Measurements from ENCODE around the gene LRRC8B. TPM values are rescaled to one million over a fixed set of nuclear protein-coding genes. Genes with fewer than 3 reads are reported as not detected.

Gene LRRC8B
- total RNA-seq, 3 donors from 2014 or later (not counting 1 experiment from before 2014, with no cell fraction given): 1.7 to 2.9 (median 2.9) TPM

DNA sequence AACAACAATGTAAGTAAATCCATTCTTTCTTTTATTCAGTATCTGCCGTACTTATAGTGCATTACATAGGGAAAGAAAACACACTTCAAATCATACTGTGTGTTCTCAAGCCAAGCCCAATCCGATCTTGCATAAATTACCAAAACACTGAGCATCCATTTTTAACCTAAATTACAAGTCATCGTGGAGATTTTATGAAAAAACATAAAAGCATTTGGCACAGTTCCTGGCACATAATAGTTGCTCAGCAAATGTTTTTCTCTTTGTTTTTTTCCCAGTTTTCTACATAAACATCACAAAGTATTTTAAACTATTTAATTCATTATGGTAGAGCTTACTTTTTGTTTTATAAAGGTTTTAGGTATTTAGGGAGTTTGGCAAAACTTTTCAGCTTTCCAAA is 60.2 kb downstream of the LRRC8B start:
- peaks cover 11% of the 10 kb centered on the region for H3K36me3 ChIP-seq (ENCODE audit: control insufficient read depth, insufficient read depth, low read length)
- no peaks in the 10 kb centered on the region for H3K9me3 ChIP-seq (ENCODE audit: control insufficient read depth, insufficient read depth, low read length)
- no peak overlapping the region for H3K27ac ChIP-seq (ENCODE audit: low read length)
- H3K4me3 ChIP-seq (ENCODE audit: low read length): no peak overlapping the region
- intact Hi-C loops (cut with micrococcal nuclease): no loop called here
- Mint-ChIP-seq H3K4me1 (no peaks in the 10 kb centered on the region), H3K4me3 (no peak overlapping the region), H3K9me3 (no peaks in the 10 kb centered on the region), H3K27me3 (ENCODE audit: low read depth in 2 of 2) (no peaks in the 10 kb centered on the region), H3K27ac (no peak overlapping the region), H3K36me3 (no peaks in the 10 kb centered on the region)
- WGBS (ENCODE audit: insufficient coverage): 92% methylated on average over 3 of the region's 3 CpGs
- no peak for DNase-seq
- H3K4me1 ChIP-seq (ENCODE audit: control insufficient read depth, insufficient read depth, low read length): no peaks in the 10 kb centered on the region
- TF ChIP-seq, protein P1, sequence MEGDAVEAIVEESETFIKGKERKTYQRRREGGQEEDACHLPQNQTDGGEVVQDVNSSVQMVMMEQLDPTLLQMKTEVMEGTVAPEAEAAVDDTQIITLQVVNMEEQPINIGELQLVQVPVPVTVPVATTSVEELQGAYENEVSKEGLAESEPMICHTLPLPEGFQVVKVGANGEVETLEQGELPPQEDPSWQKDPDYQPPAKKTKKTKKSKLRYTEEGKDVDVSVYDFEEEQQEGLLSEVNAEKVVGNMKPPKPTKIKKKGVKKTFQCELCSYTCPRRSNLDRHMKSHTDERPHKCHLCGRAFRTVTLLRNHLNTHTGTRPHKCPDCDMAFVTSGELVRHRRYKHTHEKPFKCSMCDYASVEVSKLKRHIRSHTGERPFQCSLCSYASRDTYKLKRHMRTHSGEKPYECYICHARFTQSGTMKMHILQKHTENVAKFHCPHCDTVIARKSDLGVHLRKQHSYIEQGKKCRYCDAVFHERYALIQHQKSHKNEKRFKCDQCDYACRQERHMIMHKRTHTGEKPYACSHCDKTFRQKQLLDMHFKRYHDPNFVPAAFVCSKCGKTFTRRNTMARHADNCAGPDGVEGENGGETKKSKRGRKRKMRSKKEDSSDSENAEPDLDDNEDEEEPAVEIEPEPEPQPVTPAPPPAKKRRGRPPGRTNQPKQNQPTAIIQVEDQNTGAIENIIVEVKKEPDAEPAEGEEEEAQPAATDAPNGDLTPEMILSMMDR (IDR thresholded peaks at IDR 0.05): no peak
- ATAC-seq: no peak
- no peaks in the 10 kb centered on the region for H3K27me3 ChIP-seq (ENCODE audit: control insufficient read depth, insufficient read depth, low read length)

GRCh38 chr1:89587729-89588161 is 63.1 kb downstream of the LRRC8B start:
- Histone ChIP-seq H3K9me3 (ENCODE audit: control insufficient read depth, insufficient read depth, low read length) (no peaks in the 10 kb centered on the region), H3K36me3 (ENCODE audit: control insufficient read depth, insufficient read depth, low read length) (peaks cover 8% of the 10 kb centered on the region), H3K4me3 (ENCODE audit: low read length) (no peak overlapping the region), H3K27me3 (ENCODE audit: control insufficient read depth, insufficient read depth, low read length) (no peaks in the 10 kb centered on the region), H3K4me1 (ENCODE audit: control insufficient read depth, insufficient read depth, low read length) (no peaks in the 10 kb centered on the region), H3K27ac (ENCODE audit: low read length) (no peak overlapping the region)
- no peaks in the 10 kb centered on the region for H3K36me3 Mint-ChIP-seq
- TF ChIP-seq, protein P1 (IDR thresholded peaks at IDR 0.05): no peak
- no peaks in the 10 kb centered on the region for H3K9me3 Mint-ChIP-seq
- no peaks in the 10 kb centered on the region for H3K27me3 Mint-ChIP-seq (ENCODE audit: low read depth in 2 of 2)
- intact Hi-C loops (cut with micrococcal nuclease): no loop called here
- DNase-seq (no peak), ATAC-seq (no peak)
- no peak overlapping the region for H3K27ac Mint-ChIP-seq
- WGBS (ENCODE audit: insufficient coverage): 99% methylated on average over 4 of the region's 4 CpGs
- no peaks in the 10 kb centered on the region for H3K4me1 Mint-ChIP-seq
- H3K4me3 Mint-ChIP-seq: no peak overlapping the region

GRCh38 chr1:89588480-89588879 is 63.9 kb downstream of the LRRC8B start:
- DNase-seq (no peak), ATAC-seq (no peak)
- no peak overlapping the region for H3K27ac Mint-ChIP-seq
- no peak overlapping the region for H3K27ac ChIP-seq (ENCODE audit: low read length)
- no peak overlapping the region for H3K4me3 Mint-ChIP-seq
- 100% methylated on average over 1 of the region's 1 CpG for WGBS (ENCODE audit: insufficient coverage)
- H3K27me3 Mint-ChIP-seq (ENCODE audit: low read depth in 2 of 2): no peaks in the 10 kb centered on the region
- H3K4me1 Mint-ChIP-seq: no peaks in the 10 kb centered on the region
- TF ChIP-seq, protein P1 (IDR thresholded peaks at IDR 0.05): no peak
- H3K4me3 ChIP-seq (ENCODE audit: low read length): no peak overlapping the region
- H3K27me3 ChIP-seq (ENCODE audit: control insufficient read depth, insufficient read depth, low read length): no peaks in the 10 kb centered on the region
- intact Hi-C loops (cut with micrococcal nuclease): no loop called here
- no peaks in the 10 kb centered on the region for H3K9me3 Mint-ChIP-seq
- no peaks in the 10 kb centered on the region for H3K9me3 ChIP-seq (ENCODE audit: control insufficient read depth, insufficient read depth, low read length)
- H3K4me1 ChIP-seq (ENCODE audit: control insufficient read depth, insufficient read depth, low read length): no peaks in the 10 kb centered on the region
- peaks cover 3% of the 10 kb centered on the region for H3K36me3 ChIP-seq (ENCODE audit: control insufficient read depth, insufficient read depth, low read length)
- no peaks in the 10 kb centered on the region for H3K36me3 Mint-ChIP-seq

DNA sequence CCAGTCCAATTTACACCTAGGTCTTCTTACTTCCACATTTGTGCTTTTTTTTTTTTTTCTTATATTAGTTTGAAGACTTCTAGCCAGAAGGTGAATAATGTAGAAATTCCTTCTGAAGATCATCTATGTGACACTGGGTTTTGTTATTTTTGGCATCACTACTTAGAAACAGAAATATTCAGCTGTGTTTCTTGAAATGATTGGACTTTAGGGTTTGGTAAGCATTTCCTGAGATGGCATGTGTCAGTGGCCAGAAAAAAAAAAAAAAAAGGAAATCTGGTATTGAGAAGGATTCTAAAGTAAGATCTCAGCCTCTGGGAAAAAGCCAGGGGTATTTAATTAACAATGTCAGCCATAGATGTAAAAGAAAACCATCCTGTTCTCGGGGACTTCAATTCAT is 64.9 kb downstream of the LRRC8B start:
- H3K9me3 Mint-ChIP-seq: no peaks in the 10 kb centered on the region
- H3K27ac ChIP-seq (ENCODE audit: low read length): no peak overlapping the region
- no peak overlapping the region for H3K27ac Mint-ChIP-seq
- TF ChIP-seq, protein P1 (IDR thresholded peaks at IDR 0.05): no peak
- DNase-seq (no peak), ATAC-seq (no peak)
- no peak overlapping the region for H3K4me3 Mint-ChIP-seq
- WGBS (ENCODE audit: insufficient coverage): 92% methylated on average over 1 of the region's 1 CpG
- H3K36me3 Mint-ChIP-seq: no peaks in the 10 kb centered on the region
- no peaks in the 10 kb centered on the region for H3K4me1 ChIP-seq (ENCODE audit: control insufficient read depth, insufficient read depth, low read length)
- no peak overlapping the region for H3K4me3 ChIP-seq (ENCODE audit: low read length)
- no peaks in the 10 kb centered on the region for H3K27me3 ChIP-seq (ENCODE audit: control insufficient read depth, insufficient read depth, low read length)
- no peaks in the 10 kb centered on the region for H3K27me3 Mint-ChIP-seq (ENCODE audit: low read depth in 2 of 2)
- H3K9me3 ChIP-seq (ENCODE audit: control insufficient read depth, insufficient read depth, low read length): no peaks in the 10 kb centered on the region
- intact Hi-C loops (cut with micrococcal nuclease): no loop called here
- no peaks in the 10 kb centered on the region for H3K4me1 Mint-ChIP-seq
- H3K36me3 ChIP-seq (ENCODE audit: control insufficient read depth, insufficient read depth, low read length): no peaks in the 10 kb centered on the region

Measured in natural killer cell (primary cell).